Myocyte (in vitro differentiated cells): ENCODE measurements around the gene BMP7. TPM values are rescaled to one million over a fixed set of nuclear protein-coding genes. Genes with fewer than 3 reads are reported as not detected.

ENCODE experiments used
- DNase-seq: peaks from one replicate; pipeline ENCODE4 v3.0.0-alpha.2; 2012; ENCODE audit warnings: low read depth
- total RNA-seq: library from RNA; depleted of rRNA; stranded (reverse); fragments of >200 nt; gene quantifications from 2 replicates; pipeline ENCODE4 v1.2.3, GENCODE V29; 2014

BMP7 gene
- total RNA-seq, 1 donor from 2014 or later, result not detected

DNA sequence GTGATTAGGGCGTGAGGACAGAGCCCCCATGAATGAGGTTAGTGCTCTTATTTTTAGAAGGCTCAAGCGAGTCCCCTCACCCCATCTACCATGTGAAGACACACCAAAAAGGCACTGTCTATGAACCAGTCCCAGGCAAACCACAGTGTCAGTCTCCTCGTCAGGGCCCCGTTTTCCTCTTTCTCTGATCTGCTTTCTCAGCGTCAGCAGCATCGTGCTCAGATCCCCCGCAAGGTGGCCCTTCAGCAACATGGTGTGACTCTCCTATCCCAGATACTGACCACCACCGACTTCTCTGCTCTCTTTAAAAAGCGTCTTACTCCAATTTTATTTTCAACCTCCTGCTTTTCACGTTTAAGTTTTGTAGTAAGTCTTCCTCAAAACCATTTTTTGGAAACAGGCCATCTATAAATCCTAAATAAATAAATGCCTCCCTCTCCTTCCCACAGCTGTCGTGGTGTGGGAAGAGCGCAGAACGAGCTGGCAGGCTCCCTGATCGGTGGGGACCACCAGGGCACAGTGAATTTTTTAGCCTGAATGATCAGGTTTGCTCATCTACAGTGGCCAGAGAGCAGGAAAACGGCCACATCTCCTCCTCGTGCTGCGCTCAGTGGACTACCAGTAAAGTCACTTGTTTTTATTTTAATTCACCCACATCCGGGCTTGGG is 113.1 kb downstream of the BMP7 start:
- no peak for DNase-seq

DNA sequence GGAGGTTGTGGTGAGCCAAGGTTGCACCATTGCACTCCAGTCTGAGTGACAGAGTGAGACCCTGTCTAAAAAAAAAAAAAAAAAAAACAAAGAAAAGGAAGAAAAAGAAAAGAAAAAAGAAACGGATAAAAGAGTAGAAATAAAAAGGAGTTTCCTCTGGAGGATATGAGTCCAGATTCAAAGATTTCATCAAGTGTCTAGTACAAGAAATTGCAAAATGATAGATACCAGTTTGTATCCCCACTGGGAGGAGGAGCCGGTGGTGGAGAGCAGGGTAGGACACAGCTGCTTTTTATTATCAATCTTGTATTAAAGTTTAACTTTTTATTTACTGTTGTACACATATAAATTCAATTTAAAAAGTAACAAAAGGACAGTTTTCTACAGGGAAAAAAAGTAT is 113.9 kb downstream of the BMP7 start:
- DNase-seq, result no peak

DNA sequence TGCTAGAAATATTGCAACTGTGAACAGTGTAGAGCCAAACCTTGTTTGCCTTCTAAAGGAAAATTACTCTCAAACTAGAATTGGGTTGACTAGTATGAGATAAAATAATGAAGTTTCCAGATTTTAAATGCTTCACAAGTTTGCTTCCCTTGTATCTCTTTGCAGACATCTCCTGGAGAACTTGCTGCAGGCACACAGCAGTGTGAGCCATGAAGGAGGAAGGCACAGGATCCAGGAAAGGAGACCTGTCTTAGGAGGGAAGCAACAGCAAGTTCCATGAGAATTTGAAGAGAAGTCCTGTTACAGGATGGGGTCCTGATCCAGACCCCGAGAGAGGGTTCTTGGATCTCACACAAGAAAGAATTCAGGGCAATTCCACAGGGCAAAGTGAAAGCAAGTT is 115.9 kb downstream of the BMP7 start:
- no peak for DNase-seq

DNA sequence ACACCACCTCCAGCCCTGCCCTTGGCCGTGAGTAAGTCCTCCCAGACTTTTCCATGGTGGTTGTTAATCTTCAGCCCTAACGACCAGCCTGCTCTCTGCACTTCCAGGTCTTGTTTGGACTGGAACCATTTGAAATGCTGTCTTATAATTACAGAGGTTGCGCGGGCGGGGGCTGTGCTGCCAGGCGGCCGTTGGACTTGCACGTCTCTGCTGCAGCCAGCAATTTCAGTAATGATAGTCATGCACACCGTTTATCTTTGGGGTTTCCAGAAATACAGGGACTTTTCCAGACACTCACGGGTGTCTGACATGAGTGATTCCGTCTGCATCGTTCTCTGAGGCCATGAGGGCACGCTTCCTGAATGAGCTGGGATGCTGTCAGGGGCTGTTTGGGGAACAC is 118.2 kb downstream of the BMP7 start:
- DNase-seq, result no peak

DNA sequence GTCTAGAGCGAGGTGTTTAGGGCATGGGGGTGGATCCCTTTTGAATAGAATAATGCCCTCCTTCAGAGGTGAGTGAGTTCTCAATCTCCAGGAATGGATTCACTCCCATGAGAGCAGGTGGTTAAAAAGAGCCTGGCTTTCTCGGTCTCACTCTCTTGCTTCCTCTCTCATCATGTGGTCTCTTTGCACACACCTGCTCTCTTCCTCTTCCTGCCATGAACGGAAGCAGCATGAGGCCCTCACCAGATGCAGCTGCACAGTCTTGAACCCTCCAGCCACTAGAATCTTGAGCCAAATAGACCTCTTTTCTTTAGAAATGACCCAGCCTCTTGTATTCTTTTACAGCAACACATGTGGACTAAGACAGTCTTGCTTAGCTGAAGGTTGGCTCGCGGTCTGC is 119.3 kb downstream of the BMP7 start:
- DNase-seq, result no peak

DNA sequence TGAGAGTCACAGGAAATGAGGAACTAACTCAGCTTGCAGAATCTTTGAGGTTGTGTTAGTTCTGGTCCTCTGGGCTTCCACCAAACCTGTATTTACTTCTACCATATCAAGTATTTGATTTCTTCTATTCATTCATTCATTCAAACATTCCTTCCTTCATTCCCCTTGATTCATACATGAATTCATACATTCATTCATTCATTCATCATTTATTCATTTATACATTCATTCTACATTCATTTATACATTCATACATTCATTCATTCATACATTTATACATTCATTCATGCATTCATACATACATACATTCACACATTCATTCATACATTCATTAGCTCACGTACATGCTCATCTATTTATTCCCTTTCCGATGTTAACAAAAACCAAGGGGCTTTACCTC is 120.3 kb downstream of the BMP7 start:
- no peak for DNase-seq

DNA sequence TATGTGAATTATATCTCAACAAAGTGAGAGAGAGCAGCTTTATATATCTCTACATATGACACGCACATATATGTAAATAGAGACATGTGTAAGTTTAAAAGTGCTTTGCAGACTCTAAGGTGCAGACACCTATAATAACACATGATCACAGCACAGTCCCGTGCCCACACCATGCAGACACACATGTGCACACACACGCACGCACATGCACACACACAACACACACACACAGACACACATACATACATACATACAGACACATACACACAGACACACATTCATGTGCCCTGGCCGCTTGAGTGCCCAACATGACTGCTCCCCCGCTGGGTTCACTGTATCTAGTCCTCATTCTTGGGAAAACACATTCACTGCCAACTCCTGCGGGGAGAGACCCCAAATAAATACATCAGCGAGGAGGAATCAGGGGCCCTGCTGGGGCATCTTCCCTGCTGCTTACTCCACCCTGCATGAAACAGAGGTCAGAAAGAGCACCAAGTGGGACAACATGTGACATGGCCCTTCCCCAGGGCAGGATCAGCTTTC is 121.3 kb downstream of the BMP7 start:
- DNase-seq, result no peak

DNA sequence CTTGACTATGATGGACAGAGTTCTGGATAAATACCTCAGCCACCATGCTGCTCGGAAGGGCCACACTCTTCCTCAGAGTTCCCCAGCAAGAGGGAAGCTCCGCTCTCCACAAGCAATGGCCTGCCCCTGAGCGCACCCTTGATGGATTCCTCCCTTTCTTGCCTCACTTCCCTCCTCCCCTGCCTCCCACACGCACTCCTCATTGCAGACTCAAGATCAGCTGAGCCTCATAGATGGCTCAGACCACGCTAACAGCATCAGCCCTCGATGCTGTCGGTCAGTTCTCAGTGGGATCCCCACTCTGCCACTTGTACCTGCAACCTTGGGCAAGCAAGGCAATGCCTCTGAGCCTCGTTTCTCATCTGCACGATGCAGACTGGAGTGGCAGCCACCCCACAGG is 123.3 kb downstream of the BMP7 start:
- no peak for DNase-seq

DNA sequence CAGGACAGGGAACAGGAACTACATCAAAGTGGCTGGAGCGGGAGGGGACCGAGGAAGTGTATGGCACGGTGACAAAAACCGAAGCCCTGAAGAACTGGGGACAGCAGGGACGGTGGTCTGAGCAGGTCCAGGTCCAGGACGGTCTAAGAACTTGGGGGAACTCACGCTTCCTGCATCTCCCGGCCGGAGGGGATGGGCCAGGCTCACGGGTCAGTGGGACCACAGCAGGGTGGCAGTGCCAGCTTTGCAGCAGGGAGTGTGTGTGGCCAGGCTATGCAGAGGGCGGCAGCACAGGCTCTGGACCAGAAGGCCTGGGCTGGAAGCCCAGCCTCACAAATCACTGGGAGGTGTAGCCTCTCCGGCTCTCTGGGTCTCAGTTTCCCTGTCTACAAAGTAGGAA is 123.8 kb downstream of the BMP7 start:
- DNase-seq, result no peak

DNA sequence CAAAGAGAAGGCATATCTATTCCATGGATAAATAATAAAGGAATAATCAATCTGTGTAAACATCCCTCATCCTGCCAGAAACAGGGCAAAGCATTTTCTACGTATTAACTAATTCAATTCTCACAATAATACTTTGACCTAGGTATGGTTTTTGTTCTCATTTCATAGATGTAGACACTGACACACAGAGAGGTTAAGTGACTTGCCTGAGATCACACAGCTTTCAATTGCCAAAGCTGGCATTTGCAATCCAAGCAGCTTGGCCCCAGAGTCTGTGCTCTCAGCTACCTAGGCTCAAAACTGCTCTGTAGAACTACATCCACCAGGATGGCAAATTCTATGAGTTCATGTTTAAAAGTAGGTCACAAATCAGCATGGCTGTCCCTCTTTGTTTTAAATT is 124.9 kb downstream of the BMP7 start:
- DNase-seq, result no peak

DNA sequence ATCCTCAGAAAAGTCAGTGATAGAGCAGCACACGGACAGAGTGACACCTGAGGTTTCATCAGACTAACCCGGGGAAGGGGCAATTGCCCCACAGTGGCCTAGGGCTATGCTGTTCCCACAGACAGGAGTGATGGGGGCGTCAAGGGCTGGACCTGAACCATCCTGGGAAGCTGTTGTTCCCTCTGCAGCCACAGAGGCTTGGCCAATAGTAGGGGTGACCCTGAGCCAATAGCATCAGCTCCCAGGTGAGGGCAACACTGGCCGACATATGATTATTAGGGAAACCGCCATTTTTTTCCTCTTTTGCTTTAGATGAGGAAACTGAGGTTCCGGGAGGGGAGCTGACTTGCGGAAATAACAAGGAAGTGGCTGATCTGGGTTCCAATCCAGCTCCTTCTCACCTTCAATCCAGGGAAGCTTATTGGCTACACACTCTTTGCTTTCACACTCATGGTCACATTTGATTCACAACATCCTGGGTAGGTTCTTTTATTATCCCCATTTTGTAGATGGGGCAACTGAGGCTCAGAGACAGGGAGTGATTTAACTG is 126.0 kb downstream of the BMP7 start:
- DNase-seq, result no peak

DNA sequence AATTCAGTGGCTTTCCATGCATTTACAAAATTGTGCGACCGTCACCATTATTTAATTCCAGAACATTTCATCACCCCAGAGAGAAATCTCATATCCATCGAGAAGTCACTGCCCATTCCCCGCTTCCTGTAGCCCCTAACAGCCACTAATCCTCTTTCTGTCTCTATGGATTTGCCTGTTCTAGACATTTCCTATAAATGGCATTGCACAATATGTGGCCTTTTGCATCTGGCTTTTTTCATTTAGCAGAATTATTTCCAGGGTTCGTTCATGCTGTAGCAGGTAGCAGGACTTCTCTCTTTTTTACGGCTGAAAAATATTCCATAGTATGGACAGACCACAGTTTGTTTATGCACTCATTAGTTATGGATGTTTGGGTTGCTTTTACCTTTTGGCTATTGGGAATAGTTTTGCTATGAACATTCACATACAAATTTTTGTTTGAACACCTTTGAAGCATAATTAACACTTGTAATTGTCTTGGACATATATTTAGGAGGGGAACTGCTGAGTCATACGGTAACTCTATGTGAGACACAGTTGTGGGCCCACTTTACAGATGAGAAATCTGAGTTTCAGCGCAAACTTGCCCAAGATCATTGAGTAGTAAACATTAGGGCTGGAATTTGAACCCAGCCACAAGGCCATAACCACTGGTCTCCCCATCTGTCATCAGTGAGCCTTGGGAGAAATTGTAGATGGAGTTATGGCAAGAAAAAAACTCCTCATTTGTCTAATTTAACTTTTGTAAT is 126.9 kb downstream of the BMP7 start:
- DNase-seq, result no peak

DNA sequence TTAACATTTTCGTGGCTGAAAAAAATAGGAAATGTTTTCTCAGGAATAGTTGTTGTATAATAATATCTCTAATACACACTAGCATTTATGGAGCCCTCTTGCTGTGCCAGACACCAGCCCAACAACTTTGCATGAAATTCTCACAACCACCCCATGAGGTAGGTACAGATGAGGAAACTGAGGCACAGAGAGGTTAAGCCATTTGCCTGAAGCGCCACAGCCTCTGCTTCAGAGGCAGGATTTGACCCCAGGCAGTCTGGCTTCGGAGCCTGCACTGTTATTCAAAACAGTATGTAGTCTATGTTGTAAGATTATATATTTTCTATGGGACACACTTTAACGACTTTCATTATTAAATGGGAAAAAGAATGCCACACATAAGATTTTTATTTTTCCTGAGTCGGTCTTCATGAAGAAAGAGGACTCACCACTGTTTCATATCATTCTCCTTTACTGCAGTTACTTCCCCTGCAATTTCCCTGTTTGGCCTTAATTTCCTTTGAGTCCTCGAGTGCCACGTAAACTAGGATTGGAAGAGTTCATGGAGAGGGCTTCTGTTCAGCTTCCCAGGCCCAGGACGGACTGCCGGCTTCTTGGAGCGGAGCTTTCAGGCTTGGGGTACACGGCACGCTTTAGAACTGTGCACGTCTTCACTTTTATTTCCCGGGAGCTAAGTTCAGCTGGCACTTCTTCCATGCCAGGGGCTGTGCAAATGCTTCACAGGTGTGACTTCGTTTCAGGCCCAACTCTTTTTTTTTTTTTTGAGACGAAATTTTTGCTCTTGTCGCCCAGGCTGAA is 128.0 kb downstream of the BMP7 start:
- DNase-seq, result no peak

DNA sequence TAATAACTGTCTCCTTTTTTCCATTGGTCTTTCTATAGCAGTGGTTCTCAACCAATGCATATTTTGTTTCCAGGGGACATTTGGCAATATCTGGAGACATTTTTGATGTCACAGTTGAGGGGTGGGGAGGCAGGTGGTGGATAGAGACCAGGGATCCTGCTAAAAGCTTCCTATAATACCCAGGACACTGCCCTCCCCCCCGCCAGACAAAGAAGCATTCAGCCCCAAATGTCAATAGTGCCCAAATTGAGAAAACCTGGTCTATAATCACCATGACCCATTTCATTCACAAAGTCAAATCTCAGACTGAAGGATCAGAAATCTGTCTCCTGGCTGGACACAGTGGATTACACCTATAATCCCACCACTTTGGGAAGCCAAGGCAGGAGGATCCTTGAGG is 128.8 kb downstream of the BMP7 start:
- DNase-seq, result no peak

DNA sequence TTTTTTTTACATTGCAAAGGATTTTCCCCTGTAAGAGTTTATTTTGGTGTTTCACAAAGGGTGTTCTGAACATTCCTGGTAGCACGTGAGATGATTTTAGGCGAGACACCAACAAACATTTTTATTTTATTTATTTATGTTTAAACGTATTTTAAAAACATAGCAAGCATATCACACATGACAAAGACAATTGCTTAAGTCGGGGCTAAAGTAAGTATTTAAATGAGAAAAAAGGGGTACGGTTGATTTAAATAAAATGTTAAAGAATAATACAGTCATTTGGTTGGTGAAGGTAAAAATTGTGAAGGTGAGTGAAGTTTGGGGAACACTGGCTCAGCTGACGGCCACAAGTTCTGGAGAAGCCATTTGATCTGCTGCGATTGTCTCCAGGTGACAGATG is 129.7 kb downstream of the BMP7 start:
- no peak for DNase-seq

DNA sequence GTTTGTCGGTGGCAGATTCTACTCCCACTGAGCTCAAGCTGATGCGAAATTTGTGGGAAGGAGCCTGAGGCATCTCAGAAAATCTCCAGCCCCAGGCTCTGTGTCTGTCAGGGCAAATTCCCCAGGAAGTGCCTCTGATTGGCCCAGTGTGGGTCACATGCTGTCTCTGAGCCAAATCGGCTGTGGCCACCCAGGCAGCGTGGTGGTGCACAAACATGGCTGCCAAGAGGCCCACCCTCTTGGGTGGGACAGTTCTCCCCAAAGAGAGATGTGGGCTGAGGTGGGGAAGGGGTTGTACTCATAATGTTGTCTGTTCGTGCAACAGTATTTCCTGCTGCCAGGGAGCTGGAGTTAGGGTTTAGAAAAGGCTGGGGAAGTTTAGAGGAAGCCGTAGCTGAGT is 130.6 kb downstream of the BMP7 start:
- DNase-seq, result no peak

DNA sequence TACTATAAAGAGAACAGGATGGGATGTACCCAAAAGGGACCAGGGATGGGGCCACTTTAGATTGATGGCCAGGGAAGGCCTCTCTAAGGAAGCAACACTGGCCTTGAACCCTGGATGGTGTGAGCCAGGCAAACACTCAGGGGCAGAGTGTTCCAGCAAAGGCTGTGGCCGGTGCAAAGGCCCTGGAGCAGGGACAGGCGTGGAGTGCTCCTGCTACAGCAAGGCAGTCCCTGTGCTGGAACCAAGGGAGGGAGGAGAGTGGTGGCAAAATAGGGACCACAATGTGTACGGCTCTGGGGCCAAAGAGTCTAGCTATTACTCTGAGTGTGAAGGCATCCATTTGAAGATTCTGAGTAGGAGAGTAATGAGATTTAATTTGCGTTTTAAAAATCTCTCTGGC is 131.6 kb downstream of the BMP7 start:
- DNase-seq, result no peak

DNA sequence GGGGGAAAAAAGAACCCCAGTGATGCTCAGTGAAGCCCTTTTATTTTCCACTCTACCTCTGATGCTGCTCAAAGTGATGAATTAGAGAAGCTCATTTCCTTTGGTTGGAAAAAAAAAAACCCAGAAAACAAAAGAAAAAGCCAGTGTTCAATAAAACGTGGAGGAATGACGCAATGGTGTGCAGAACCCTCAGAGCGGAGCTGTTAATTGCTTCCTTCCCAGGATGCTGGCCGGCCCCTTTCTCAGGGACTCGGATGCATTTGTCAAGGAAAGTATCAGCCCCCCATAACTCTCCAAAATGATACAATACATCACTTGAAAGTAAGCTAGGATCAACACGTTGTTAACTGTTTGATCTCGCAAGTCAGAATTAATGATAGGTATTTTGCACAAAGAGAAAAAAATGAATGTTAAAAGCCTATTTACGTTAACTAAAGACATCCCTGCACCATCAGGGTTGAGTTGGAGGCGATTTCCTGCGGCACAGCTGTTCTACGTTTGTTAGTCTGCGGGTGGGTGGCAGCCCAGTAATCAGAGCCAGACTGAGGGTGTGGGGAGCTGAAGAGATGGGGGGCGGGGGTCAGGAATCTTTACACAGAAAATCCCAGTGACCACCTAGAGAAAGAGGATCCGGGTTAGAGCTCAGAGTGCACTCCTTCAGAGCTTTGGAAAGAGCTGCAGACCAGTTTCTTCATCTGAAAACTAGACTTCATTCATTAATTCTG is 132.4 kb downstream of the BMP7 start:
- no peak for DNase-seq

DNA sequence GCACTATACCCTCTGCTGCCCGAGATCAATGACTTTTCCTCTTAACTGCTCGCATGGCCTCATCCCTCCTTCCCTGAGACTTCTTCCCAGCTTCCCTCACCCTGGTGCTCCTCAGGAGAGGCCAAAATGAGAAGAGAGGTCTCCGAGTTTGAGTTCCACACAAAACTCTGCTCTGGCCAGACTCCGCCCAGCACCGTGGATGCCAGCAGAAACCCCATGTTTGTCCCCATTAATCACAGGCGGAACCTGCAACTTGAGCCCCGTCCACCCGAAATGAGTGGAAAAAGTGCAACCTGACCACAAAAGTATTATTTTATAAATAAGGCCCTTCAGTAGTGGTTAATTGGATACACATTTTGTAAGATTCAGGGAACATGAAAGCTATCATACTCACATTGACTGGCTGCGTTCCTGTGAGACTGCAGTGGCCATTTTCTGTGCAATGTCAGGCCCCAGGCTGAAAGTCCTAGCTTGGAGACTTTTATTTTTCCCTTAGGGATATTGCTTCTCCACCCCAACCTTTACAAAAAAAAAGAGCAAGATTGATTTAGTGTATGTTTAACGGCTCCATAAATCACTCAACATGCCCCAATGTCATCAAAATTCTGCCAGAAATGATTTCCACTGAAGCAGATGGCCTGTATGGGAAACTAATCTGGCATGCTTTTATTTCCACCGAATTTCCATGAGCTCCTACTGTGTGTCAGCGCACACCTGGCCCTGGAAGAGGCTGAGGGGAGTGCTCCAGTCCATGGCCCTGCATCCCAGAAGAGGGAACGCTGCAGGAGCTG is 134.6 kb downstream of the BMP7 start:
- DNase-seq, result no peak

DNA sequence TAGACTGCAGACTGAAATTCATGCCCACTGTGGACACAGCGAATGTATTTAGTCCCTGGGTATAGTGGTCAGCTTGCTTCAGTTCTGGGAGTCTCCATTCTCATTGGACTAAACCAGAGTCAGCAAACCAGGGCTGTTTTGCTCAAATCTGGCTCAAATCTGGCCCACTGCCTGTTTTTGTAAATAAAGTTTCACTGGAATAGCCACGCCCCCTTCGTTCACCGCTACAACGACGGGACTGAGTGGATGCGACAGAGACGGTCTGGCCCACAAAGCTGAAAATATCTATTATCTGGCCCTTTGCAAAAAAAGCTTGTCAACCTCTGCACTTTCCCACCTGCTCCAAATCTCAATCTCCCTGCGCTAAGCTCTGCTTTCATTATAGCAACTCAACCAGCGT is 135.4 kb downstream of the BMP7 start:
- DNase-seq, result no peak
